ENCODE measurements around the gene C4orf46. TPM values are rescaled to one million over a fixed set of nuclear protein-coding genes. Genes with fewer than 3 reads are reported as not detected.

C4orf46 gene
- 5.3 and 11.0 TPM in 2 replicates for total RNA-seq

DNA sequence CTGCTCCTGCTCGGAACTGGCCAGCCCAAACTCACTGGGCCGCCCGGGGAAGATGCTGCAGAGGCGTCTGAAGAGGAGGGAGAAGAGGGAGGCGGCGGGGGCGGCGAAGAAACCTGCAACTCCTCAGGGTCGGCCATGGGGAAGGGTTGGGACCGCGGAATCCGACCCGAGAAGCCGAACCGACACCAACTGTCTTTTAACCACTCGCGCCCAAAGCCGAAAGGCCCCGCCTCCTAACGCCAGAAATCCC lies at the start of gene C4orf46:
C4orf46 (minus strand) TSS at position 223 of the 250 bp plus-strand sequence; CDS start at position 137, 86 bp downstream.

DNA sequence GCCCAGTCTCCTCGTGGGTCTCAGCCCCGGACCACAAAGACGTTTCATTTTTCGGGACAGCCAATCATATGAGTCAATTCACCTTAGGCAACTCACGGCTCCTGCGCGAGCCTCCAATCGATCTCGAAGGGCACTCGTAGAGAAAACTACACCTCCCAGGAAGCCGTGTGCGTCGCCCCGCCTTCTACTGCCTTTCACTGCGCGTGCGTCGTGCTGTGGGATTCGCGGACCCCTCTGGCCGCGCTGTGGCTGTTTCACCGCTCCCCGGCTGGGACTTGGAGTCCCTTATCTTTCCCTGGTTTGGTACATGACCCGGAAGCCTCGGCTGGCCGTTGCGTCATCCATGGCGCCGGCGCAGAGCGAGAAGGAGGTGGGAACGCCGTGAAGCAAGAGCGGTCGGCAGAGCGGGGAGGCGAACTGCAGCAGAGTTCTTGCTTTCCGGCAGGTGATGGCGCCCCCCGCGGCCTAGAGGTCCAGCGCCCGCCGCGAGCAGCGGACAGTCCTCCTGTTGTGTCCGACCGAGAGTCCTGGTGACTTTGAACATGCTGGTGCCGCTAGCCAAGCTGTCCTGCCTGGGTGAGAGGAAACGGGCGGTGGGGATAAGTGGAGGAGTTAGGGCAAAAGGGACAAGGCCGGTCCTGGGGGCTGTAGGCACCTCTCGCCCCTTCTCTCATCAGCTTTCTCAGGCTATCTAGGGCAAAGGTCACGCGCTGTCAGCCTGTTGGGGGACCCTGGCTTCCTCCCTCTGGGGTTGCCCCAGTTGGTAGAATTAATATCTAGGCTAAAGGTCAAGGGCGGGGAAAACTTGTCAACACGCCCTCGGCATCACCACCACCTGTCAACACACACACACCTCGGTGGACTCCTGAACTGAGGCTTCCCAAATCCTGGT lies 474 bp upstream of the C4orf46 start, which contains the start of gene ETFDH:
ETFDH (plus strand) TSS at position 382 of the 892 bp plus-strand sequence; CDS start at position 543, 161 bp downstream.

Other genes with a start within 250 kb of the C4orf46 start
- gene RXFP1, start 150.0 kb downstream of the C4orf46 start, total RNA-seq = not detected in 2 replicates
- 17.9 and 26.4 TPM in 2 replicates for gene ETFDH, start 409 bp upstream of the C4orf46 start, total RNA-seq
- gene PPID, start 51.5 kb upstream of the C4orf46 start, total RNA-seq = 25.2 and 34.5 TPM in 2 replicates
- gene FNIP2, start 97.1 kb upstream of the C4orf46 start, total RNA-seq = 24.6 and 27.1 TPM in 2 replicates

All from smooth muscle cell of the umbilical artery (primary cell).